HepG2 (cell line): ENCODE results near the gene PMVK.

Experiments
- GRHL1 ChIP-seq: sonication (generic); formaldehyde crosslinking; conservative IDR thresholded peaks from 2 replicates; pipeline ENCODE4 v1.8.0; 2022; ENCODE audit warnings: missing genetic modification reagents
- ISX ChIP-seq: sonication (generic); formaldehyde crosslinking; conservative IDR thresholded peaks from 2 replicates; pipeline ENCODE4 v1.5.0; 2020; ENCODE audit warnings: missing genetic modification reagents
- JUN ChIP-seq: sonication (generic); formaldehyde crosslinking; IDR thresholded peaks from 2 replicates; pipeline ENCODE4 v1.4.0; 2020; ENCODE audit warnings: mild to moderate bottlenecking, missing genetic modification reagents
- NBN ChIP-seq: fragments of 450-650 bp; conservative IDR thresholded peaks from 2 replicates; pipeline ENCODE4 v1.6.1; 2017
- RORA ChIP-seq: sonication (generic); formaldehyde crosslinking; IDR thresholded peaks from 2 replicates; pipeline ENCODE4 v1.5.0; 2020; ENCODE audit warnings: mild to moderate bottlenecking, missing genetic modification reagents, moderate library complexity
- ZNF513 ChIP-seq: sonication (generic); formaldehyde crosslinking; conservative IDR thresholded peaks from 2 replicates; pipeline ENCODE4 v1.5.0; 2020; ENCODE audit warnings: missing genetic modification reagents

GRCh38 chr1:154952664-154953063 is 16.1 kb upstream of the PMVK start:
- no peak for TF ChIP-seq ZNF513 (CRISPR knock-in tag)
- no peak for TF ChIP-seq RORA (CRISPR knock-in tag)
- no peak for TF ChIP-seq GRHL1 (CRISPR knock-in tag)
- no peak for TF ChIP-seq NBN
- TF ChIP-seq JUN (CRISPR knock-in tag): no peak
- no peak for TF ChIP-seq ISX (CRISPR knock-in tag)
